ENCODE results near the gene SLC39A11. TPM values are rescaled to one million over a fixed set of nuclear protein-coding genes. Genes with fewer than 3 reads are reported as not detected.

Gene SLC39A11
- total and polyA plus RNA-seq, 3 donors from 2014 or later: 11.4 to 18.6 (median 18.0) TPM

GRCh38 chr17:72863526-72864211, 228.8 kb downstream of the SLC39A11 start:
- WGBS, 2 donors: 89 to 93% methylated on average over 11 of the region's 11 CpGs
- no peak for TF ChIP-seq POLR2A (IDR thresholded peaks at IDR 0.05)
- TF ChIP-seq CTCF (IDR thresholded peaks at IDR 0.05): no peak
- intact Hi-C loops (cut with DNase I; ENCODE audit: low total_unique reads): no loop called here

GRCh38 chr17:72862276-72862999, 230.1 kb downstream of the SLC39A11 start:
- no peaks in the 10 kb centered on the region for H3K36me3 ChIP-seq (ENCODE audit: low read depth, missing control alignments)
- WGBS, 2 donors: 67 to 68% methylated on average over 7 of the region's 7 CpGs
- intact Hi-C loops (cut with DNase I; ENCODE audit: low total_unique reads): no loop called here
- TF ChIP-seq POLR2A (IDR thresholded peaks at IDR 0.05): no peak
- TF ChIP-seq CTCF (IDR thresholded peaks at IDR 0.05): no peak
- no peak overlapping the region for H3K4me3 ChIP-seq
- H3K9me3 ChIP-seq: no peaks in the 10 kb centered on the region
- H3K27me3 ChIP-seq: no peaks in the 10 kb centered on the region
- no peak for DNase-seq
- no peak overlapping the region for H3K27ac ChIP-seq
- no peaks in the 10 kb centered on the region for H3K4me1 ChIP-seq

More at GRCh38 chr17:72863526-72864211, 228.8 kb downstream of the SLC39A11 start:
- no peak for DNase-seq
- H3K9me3 ChIP-seq: no peaks in the 10 kb centered on the region
- no peaks in the 10 kb centered on the region for H3K27me3 ChIP-seq
- no peak overlapping the region for H3K4me3 ChIP-seq
- H3K36me3 ChIP-seq (ENCODE audit: low read depth, missing control alignments): no peaks in the 10 kb centered on the region
- no peaks in the 10 kb centered on the region for H3K4me1 ChIP-seq
- no peak overlapping the region for H3K27ac ChIP-seq

GRCh38 chr17:72861811-72862210, 230.7 kb downstream of the SLC39A11 start:
- H3K9me3 ChIP-seq: no peaks in the 10 kb centered on the region
- DNase-seq: no peak
- TF ChIP-seq POLR2A (IDR thresholded peaks at IDR 0.05) (no peak), CTCF (IDR thresholded peaks at IDR 0.05) (no peak)
- H3K27me3 ChIP-seq: no peaks in the 10 kb centered on the region
- H3K4me3 ChIP-seq: no peak overlapping the region
- no peak overlapping the region for H3K27ac ChIP-seq
- H3K4me1 ChIP-seq: no peaks in the 10 kb centered on the region
- intact Hi-C loops (cut with DNase I; ENCODE audit: low total_unique reads): no loop called here
- no peaks in the 10 kb centered on the region for H3K36me3 ChIP-seq (ENCODE audit: low read depth, missing control alignments)

GRCh38 chr17:72860778-72861177, 231.7 kb downstream of the SLC39A11 start:
- Histone ChIP-seq H3K9me3 (no peaks in the 10 kb centered on the region), H3K27ac (no peak overlapping the region), H3K4me3 (no peak overlapping the region), H3K27me3 (no peaks in the 10 kb centered on the region), H3K36me3 (ENCODE audit: low read depth, missing control alignments) (no peaks in the 10 kb centered on the region), H3K4me1 (no peaks in the 10 kb centered on the region)
- intact Hi-C loops (cut with DNase I; ENCODE audit: low total_unique reads): no loop called here
- DNase-seq: no peak
- TF ChIP-seq CTCF (IDR thresholded peaks at IDR 0.05) (no peak), POLR2A (IDR thresholded peaks at IDR 0.05) (no peak)
- 91 to 94% methylated on average over 5 of the region's 5 CpGs for WGBS, 2 donors

Data from testis (tissue), 3 donors.